Smooth muscle cell of the brain vasculature (primary cell): ENCODE results near the gene CRIP1.

ENCODE experiments used
- DNase-seq: peaks from one replicate; pipeline ENCODE4 v3.0.0-alpha.2; 2012; ENCODE audit warnings: low read depth, low spot score

Gene CRIP1

GRCh38 chr14:105469456-105470349 is 17.0 kb upstream of the CRIP1 start:
- DNase-seq = no peak

- DNase-seq = no peak
Measured at GRCh38 chr14:105470350-105471296, 16.1 kb upstream of the CRIP1 start.

- DNase-seq = no peak
Measured at GRCh38 chr14:105471297-105471821, 15.3 kb upstream of the CRIP1 start.

GRCh38 chr14:105471823-105472485 is 14.7 kb upstream of the CRIP1 start:
- no peak for DNase-seq

DNA sequence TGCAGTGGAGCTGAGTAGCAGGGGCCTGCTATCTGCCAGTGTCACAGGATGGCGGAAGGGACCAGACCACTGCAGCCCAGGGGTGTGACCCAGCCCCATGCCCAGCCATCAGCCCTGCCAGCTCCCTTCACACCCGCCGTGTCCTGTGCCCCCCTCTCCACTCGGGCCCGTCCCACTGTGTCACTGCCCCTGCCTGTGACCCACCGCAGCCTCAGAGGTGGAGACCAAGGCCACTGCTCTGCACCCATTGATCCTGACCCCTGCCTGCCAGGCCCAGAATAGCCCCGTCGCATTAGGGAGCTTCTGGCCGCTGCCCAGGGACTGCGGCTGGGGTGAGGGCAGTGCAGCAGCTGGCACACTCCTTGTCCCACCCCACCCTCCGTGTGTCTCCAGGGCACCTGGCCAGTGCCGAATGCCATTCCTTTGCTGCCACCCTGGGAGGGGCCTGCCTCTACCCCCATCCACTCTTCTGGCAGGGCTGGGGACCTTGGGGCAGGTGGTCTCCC is 14.1 kb upstream of the CRIP1 start:
- no peak for DNase-seq

DNA sequence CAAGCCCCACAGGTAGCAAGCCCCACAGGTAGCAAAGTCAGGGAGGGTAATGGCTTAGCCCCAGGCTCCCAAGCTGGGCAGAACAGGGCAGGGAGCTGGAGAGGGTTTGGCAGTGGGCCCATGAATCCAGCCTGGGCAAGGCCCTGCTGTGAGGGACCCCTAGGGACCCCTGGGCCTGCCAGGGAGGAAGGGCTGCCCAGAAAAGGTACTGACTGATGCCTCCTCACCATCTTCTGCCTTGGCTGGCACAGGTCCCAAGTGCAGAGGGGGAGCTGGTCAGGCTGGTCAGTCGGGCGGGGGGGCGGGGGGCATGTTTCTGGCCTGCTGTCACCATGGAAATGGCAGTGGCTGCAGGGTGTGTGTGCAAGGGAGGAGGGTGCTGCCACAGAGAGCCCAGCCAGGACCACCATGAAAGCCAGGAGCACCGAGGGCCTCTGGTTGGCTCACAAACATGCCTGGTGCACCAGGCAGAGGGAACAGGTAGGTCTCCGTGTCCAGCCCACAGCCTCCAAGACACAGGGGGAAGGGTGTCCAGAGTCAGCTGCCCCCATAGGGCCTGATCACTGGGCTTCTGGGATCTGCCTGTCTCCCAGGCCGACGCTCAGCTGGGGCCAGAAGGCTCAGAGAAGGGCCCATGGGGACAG is 13.5 kb upstream of the CRIP1 start:
- no peak for DNase-seq

DNA sequence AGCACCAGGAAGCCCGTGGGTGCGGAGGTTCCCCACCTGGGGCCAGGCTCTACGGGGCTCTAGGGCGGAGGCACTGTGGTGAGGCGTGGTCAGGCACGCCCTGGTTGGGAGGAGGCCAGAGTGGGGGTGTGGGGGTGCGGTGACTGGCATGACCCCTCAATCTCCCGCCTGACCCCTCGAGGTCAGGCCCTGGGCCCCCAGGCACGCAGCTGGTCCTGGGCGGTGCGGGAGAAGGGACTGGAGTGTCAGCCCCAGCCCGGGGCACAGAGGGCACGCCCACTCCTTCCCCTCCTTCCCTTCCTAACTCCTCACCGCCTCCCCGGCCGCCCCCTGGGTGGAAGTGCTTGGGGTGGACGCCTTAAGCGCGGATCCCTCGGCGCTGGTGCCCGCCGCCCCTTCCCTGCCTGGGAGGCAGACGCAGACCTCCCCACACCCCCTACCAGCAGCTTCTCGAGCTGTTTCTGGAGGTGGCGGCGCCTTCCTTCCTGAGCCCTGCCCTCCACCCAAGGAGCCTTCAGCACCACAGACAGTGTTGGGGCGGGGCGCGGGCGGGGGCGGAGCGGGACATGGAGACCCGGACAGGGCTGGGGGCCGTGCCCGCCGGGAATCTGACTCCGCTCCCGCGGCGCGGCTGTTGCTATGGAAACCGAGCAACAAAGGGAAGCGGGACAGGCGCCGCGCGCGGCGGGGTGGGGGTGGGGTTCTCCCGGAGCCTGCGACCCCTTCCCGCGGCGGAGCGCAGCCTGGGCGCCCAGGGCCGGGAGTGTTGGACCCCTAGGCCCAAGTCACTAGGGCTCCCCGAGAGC is 12.8 kb upstream of the CRIP1 start:
- DNase-seq = no peak

- no peak for DNase-seq
Measured at GRCh38 chr14:105474483-105475268, 12.0 kb upstream of the CRIP1 start, which contains the start of gene CRIP2. Gene CRIP2 (plus strand): TSS chr14:105474821. CDS start chr14:105474863, 42 bp downstream.

- DNase-seq = no peak
Measured at GRCh38 chr14:105475269-105476096, 11.2 kb upstream of the CRIP1 start.

- DNase-seq = no peak
Measured at GRCh38 chr14:105476097-105476830, 10.4 kb upstream of the CRIP1 start.

GRCh38 chr14:105476831-105477659 is 9.6 kb upstream of the CRIP1 start:
- no peak for DNase-seq

GRCh38 chr14:105477660-105478397 is 8.9 kb upstream of the CRIP1 start:
- no peak for DNase-seq

- DNase-seq = no peak
Measured at GRCh38 chr14:105478398-105479251, 8.1 kb upstream of the CRIP1 start.

DNA sequence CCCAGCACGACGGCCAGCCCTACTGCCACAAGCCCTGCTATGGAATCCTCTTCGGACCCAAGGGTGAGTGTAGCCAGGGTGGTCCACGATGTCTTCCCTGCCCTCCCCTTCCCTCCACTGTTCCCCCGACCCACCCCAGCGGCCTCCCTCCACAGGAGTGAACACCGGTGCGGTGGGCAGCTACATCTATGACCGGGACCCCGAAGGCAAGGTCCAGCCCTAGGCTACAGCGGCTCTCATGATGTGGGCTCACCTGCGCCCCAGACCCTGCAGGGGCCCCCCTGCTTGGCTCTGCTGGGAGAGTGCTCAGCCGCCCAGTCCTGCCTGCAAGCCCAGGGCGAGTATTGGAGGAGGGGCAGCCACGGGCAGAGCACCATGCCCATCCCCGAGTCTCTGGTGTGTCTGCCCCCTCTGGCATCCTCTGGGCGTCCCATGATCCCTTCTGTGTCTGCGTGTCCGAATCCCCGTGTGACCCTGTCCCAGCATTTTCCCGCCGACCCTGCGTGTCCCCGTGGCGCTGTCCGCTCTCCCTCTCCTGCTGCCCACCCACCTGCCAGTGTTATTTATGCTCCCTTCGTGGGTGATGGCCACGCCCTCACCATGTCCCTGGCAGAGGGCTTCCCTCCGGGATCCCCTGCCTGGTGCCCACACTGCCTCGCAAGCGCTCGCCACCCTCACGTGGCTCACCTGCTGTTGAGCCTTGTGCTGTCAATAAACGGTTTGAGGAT is 7.1 kb upstream of the CRIP1 start:
- DNase-seq = no peak
